ENCODE results near the gene CAVIN4. TPM values are rescaled to one million over a fixed set of nuclear protein-coding genes. Genes with fewer than 3 reads are reported as not detected.

The CAVIN4 gene
- 1.0 and 1.5 TPM in 2 replicates for total RNA-seq
- 0.50 and 1.2 TPM in 2 replicates for polyA plus RNA-seq
- 0.51 and 0.76 TPM in 2 replicates for polyA plus RNA-seq (2012)
- not detected in 2 replicates for polyA minus RNA-seq (ENCODE audit: low replicate concordance)

- H3K36me3 ChIP-seq (ENCODE audit: control insufficient read depth, insufficient read depth, low read length), result no peaks in the 10 kb centered on the region
- no peaks in the 10 kb centered on the region for H3K79me2 ChIP-seq (ENCODE audit: control insufficient read depth, insufficient read depth, low read length)
- H3K9me3 ChIP-seq (ENCODE audit: control insufficient read depth, insufficient read depth, low read depth, low read length), result no peaks in the 10 kb centered on the region
- no peak within 1 kb of the TSS for H2AFZ ChIP-seq (ENCODE audit: low read length)
- H3K4me2 ChIP-seq (ENCODE audit: extremely low read depth, insufficient read depth, low read length), result peak within 1 kb of the TSS; percentile 63
- no peak within 1 kb of the TSS for H3K4me3 ChIP-seq (replicated peaks in 1 of 4; ENCODE audit: control extremely low read depth in 1 of 4, insufficient read depth in 1 of 4, low read depth in 3 of 4, low read length in 4 of 4)
- H4K20me1 ChIP-seq (ENCODE audit: control insufficient read depth, extremely low read depth, insufficient read depth, low read length), result no peaks in the 10 kb centered on the region
- H3K9ac ChIP-seq (ENCODE audit: insufficient read depth, low read length), result no peak within 1 kb of the TSS
- DNase-seq (ENCODE audit: low read depth in 2 of 2), result peak; percentile 72 to 94
- no peaks in the 10 kb centered on the region for H3K27me3 ChIP-seq (ENCODE audit: control insufficient read depth, insufficient read depth, low read length)
- H3K4me1 ChIP-seq (ENCODE audit: control insufficient read depth, extremely low read depth, insufficient read depth, low read length), result peaks cover 5% of the 10 kb centered on the region
- H3K27ac ChIP-seq (ENCODE audit: insufficient read depth, low read length), result no peak within 1 kb of the TSS
- no peak for TF ChIP-seq CTCF (conservative IDR thresholded peaks at IDR 0.05 in 1 of 2, IDR thresholded peaks at IDR 0.05 in 1 of 2; ENCODE audit: low read depth in 1 of 2, low read length in 2 of 2)
- TF ChIP-seq EZH2 (IDR thresholded peaks at IDR 0.05; ENCODE audit: low read length, missing control alignments), result no peak
Observed at GRCh38 chr9:100577776-100578448, at the start of gene CAVIN4. CAVIN4 (plus strand) TSS chr9:100578079; CDS start chr9:100578144, 65 bp downstream.

GRCh38 chr9:100534401-100534800 lies 43.5 kb upstream of the CAVIN4 start:
- Histone ChIP-seq H3K4me3 (replicated peaks in 1 of 4; ENCODE audit: control extremely low read depth in 1 of 4, insufficient read depth in 1 of 4, low read depth in 3 of 4, low read length in 4 of 4) (no peak overlapping the region), H4K20me1 (ENCODE audit: control insufficient read depth, extremely low read depth, insufficient read depth, low read length) (no peaks in the 10 kb centered on the region), H3K9ac (ENCODE audit: insufficient read depth, low read length) (no peak overlapping the region), H3K27ac (ENCODE audit: insufficient read depth, low read length) (no peak overlapping the region), H3K79me2 (ENCODE audit: control insufficient read depth, insufficient read depth, low read length) (no peaks in the 10 kb centered on the region), H2AFZ (ENCODE audit: low read length) (no peak overlapping the region), H3K36me3 (ENCODE audit: control insufficient read depth, insufficient read depth, low read length) (no peaks in the 10 kb centered on the region), H3K4me2 (ENCODE audit: extremely low read depth, insufficient read depth, low read length) (no peak overlapping the region), H3K9me3 (ENCODE audit: control insufficient read depth, insufficient read depth, low read depth, low read length) (no peaks in the 10 kb centered on the region), H3K27me3 (ENCODE audit: control insufficient read depth, insufficient read depth, low read length) (no peaks in the 10 kb centered on the region), H3K4me1 (ENCODE audit: control insufficient read depth, extremely low read depth, insufficient read depth, low read length) (no peaks in the 10 kb centered on the region)
- no peak for DNase-seq (ENCODE audit: low read depth in 2 of 2)
- TF ChIP-seq CTCF (conservative IDR thresholded peaks at IDR 0.05 in 1 of 2, IDR thresholded peaks at IDR 0.05 in 1 of 2; ENCODE audit: low read depth in 1 of 2, low read length in 2 of 2) (no peak), EZH2 (IDR thresholded peaks at IDR 0.05; ENCODE audit: low read length, missing control alignments) (no peak)

GRCh38 chr9:100540327-100540726 lies 37.6 kb upstream of the CAVIN4 start:
- H3K27me3 ChIP-seq (ENCODE audit: control insufficient read depth, insufficient read depth, low read length), result no peaks in the 10 kb centered on the region
- no peaks in the 10 kb centered on the region for H4K20me1 ChIP-seq (ENCODE audit: control insufficient read depth, extremely low read depth, insufficient read depth, low read length)
- H3K4me2 ChIP-seq (ENCODE audit: extremely low read depth, insufficient read depth, low read length), result no peak overlapping the region
- no peak for TF ChIP-seq EZH2 (IDR thresholded peaks at IDR 0.05; ENCODE audit: low read length, missing control alignments)
- no peak for TF ChIP-seq CTCF (conservative IDR thresholded peaks at IDR 0.05 in 1 of 2, IDR thresholded peaks at IDR 0.05 in 1 of 2; ENCODE audit: low read depth in 1 of 2, low read length in 2 of 2)
- no peaks in the 10 kb centered on the region for H3K79me2 ChIP-seq (ENCODE audit: control insufficient read depth, insufficient read depth, low read length)
- no peaks in the 10 kb centered on the region for H3K36me3 ChIP-seq (ENCODE audit: control insufficient read depth, insufficient read depth, low read length)
- H3K4me3 ChIP-seq (replicated peaks in 1 of 4; ENCODE audit: control extremely low read depth in 1 of 4, insufficient read depth in 1 of 4, low read depth in 3 of 4, low read length in 4 of 4), result no peak overlapping the region
- H3K27ac ChIP-seq (ENCODE audit: insufficient read depth, low read length), result no peak overlapping the region
- H2AFZ ChIP-seq (ENCODE audit: low read length), result no peak overlapping the region
- H3K4me1 ChIP-seq (ENCODE audit: control insufficient read depth, extremely low read depth, insufficient read depth, low read length), result no peaks in the 10 kb centered on the region
- no peaks in the 10 kb centered on the region for H3K9me3 ChIP-seq (ENCODE audit: control insufficient read depth, insufficient read depth, low read depth, low read length)
- DNase-seq (ENCODE audit: low read depth in 2 of 2), result no peak
- no peak overlapping the region for H3K9ac ChIP-seq (ENCODE audit: insufficient read depth, low read length)

Data from fibroblast of lung (primary cell).